22Rv1 (cell line): ENCODE data around the gene CD79B.

ENCODE experiments used
- ZFX ChIP-seq: fragments of 450-650 bp; IDR thresholded peaks from 2 replicates; pipeline ENCODE4 v1.6.1; 2017; ENCODE audit warnings: antibody characterized with exemption, borderline replicate concordance
- TF ChIP-seq, protein P1 (sequence below): fragments of 450-650 bp; IDR thresholded peaks from 2 replicates; pipeline ENCODE4 v1.5.1; 2017; ENCODE audit warnings: mild to moderate bottlenecking

DNA sequence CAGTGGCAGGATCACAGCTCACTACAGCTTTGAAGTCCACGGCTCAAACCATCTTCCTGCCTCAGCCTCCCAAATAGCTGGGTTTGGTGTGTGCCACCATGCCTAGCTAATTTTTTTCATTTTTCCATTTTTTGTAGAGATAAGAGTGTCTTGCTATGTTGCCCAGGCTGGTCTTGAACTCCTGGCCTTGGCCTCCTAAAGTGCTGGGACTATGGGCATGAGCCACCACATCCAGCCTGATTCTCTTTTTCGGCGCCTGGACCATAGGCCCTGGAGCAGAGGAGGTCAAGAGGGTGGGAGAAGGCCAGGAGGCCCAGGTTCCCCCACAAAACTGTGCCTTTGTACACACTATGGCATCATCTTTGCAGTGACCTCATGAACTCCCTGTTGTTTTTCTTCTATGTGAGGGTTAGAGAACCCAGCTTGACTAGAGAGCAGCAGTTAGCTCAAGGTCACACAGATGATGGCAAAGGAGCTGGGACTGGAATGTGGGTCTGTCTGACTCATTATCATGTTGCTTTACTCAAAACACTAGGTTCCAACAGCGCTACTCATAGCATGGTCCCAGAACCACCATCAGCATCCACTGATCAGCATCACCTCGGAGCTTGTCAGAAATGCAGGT is 24.3 kb upstream of the CD79B start:
- TF ChIP-seq, protein P1, sequence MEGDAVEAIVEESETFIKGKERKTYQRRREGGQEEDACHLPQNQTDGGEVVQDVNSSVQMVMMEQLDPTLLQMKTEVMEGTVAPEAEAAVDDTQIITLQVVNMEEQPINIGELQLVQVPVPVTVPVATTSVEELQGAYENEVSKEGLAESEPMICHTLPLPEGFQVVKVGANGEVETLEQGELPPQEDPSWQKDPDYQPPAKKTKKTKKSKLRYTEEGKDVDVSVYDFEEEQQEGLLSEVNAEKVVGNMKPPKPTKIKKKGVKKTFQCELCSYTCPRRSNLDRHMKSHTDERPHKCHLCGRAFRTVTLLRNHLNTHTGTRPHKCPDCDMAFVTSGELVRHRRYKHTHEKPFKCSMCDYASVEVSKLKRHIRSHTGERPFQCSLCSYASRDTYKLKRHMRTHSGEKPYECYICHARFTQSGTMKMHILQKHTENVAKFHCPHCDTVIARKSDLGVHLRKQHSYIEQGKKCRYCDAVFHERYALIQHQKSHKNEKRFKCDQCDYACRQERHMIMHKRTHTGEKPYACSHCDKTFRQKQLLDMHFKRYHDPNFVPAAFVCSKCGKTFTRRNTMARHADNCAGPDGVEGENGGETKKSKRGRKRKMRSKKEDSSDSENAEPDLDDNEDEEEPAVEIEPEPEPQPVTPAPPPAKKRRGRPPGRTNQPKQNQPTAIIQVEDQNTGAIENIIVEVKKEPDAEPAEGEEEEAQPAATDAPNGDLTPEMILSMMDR, result no peak
- no peak for TF ChIP-seq ZFX
